ENCODE measurements around the gene ZNF574. TPM values are rescaled to one million over a fixed set of nuclear protein-coding genes. Genes with fewer than 3 reads are reported as not detected.

The ZNF574 gene
- total and polyA plus RNA-seq, 8 donors = 9.4 to 15.4 (median 12.7) TPM

GRCh38 chr19:42051166-42052115 is 24.5 kb upstream of the ZNF574 start:
- DNase-seq (peak in 1 of 4 donors; percentile 53), ATAC-seq (peak; percentile 61)
- no peaks in the 10 kb centered on the region for H3K9me3 ChIP-seq
- H3K36me3 ChIP-seq = no peaks in the 10 kb centered on the region
- TF ChIP-seq, protein P1, sequence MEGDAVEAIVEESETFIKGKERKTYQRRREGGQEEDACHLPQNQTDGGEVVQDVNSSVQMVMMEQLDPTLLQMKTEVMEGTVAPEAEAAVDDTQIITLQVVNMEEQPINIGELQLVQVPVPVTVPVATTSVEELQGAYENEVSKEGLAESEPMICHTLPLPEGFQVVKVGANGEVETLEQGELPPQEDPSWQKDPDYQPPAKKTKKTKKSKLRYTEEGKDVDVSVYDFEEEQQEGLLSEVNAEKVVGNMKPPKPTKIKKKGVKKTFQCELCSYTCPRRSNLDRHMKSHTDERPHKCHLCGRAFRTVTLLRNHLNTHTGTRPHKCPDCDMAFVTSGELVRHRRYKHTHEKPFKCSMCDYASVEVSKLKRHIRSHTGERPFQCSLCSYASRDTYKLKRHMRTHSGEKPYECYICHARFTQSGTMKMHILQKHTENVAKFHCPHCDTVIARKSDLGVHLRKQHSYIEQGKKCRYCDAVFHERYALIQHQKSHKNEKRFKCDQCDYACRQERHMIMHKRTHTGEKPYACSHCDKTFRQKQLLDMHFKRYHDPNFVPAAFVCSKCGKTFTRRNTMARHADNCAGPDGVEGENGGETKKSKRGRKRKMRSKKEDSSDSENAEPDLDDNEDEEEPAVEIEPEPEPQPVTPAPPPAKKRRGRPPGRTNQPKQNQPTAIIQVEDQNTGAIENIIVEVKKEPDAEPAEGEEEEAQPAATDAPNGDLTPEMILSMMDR (IDR thresholded peaks at IDR 0.05) = no peak
- intact Hi-C loops (cut with DNase I) = no loop called here
- H3K27ac ChIP-seq = no peak overlapping the region
- H3K4me3 ChIP-seq = no peak overlapping the region
- H3K27me3 ChIP-seq = no peaks in the 10 kb centered on the region
- no peaks in the 10 kb centered on the region for H3K4me1 ChIP-seq

DNA sequence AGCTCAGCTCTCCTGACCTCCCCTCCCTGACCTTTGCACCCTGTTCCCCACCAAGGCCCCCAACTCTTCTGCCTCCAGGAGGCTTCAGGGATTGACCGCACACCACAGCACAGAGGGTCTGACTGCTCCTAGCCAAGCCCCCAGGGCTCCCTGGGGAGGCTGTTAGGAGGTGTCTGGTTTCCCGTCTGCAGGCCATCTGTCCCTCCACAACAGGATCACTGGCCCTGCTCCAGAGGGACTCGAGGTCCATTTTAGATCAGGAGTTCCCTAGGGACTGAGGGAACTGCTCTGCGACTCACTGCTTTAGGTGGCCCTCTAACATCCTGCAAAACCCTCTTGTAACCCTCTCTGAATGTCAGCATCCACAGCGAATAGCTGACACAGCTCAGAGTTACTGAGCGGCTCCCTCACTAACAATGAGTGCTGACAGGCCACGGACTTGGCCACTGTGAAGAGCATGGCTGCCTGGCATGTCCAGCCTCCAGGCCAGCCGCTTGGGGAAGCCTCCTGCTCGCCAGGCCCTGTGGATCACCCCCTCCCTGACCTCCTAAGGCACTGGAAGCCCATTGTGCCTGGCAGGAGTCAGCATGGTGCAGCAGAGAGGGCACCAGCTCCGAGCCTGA is 23.6 kb upstream of the ZNF574 start:
- no peak overlapping the region for H3K27ac ChIP-seq
- TF ChIP-seq, protein P1 (IDR thresholded peaks at IDR 0.05) = no peak
- no peaks in the 10 kb centered on the region for H3K4me1 ChIP-seq
- no peaks in the 10 kb centered on the region for H3K27me3 ChIP-seq
- ATAC-seq (no peak), DNase-seq (peak in 1 of 4 donors; percentile 25)
- no peaks in the 10 kb centered on the region for H3K9me3 ChIP-seq
- H3K36me3 ChIP-seq = no peaks in the 10 kb centered on the region
- H3K4me3 ChIP-seq = no peak overlapping the region
- intact Hi-C loops (cut with DNase I) = no loop called here

DNA sequence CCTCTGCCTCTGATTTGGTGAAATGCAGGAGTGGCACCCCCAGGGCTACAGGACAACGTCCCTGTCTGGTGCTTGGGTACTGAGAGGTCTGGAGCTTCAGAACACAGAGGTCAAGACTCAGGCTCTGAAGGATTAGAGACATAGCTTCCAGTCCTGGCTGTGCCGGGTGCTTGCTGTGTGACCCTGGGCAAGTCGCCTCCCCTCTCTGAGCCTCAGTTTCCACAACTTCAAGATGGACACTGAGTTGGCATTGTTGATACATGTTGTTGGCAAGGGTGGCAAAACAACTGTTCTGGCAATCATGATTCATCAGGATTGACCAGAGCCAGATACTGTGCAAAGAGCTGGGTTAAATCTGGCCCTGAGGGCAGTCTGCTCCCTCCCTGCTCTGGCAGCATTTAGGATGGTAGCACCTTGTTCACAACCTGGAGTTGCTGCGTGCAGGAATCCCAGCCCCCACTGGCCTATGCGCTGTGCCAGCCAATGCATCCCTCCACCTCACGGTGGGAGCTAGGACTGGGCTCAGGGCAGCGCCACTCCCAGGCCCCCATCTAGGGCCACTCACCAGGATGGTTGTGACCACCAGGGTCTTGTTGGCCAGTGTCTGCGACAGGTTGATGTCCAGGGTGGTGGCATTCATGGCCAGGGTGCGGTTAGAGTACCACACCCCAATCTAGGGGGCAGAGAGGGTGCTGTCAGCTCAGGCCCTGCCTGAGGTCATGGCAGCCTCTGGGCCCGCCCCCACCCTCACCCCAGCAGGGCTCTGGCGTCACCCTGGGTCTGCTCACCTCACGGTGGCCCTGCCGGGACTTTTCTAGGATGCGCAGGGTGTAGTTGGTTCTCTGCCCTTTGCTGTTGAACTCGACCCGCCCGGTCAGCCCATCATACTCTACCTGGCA is 22.7 kb upstream of the ZNF574 start:
- no peak overlapping the region for H3K27ac ChIP-seq
- no peaks in the 10 kb centered on the region for H3K9me3 ChIP-seq
- TF ChIP-seq, protein P1 (IDR thresholded peaks at IDR 0.05) = no peak
- intact Hi-C loops (cut with DNase I) = no loop called here
- H3K27me3 ChIP-seq = no peaks in the 10 kb centered on the region
- no peak overlapping the region for H3K4me3 ChIP-seq
- H3K4me1 ChIP-seq = no peaks in the 10 kb centered on the region
- ATAC-seq (no peak), DNase-seq (peak in 1 of 4 donors; percentile 42)
- H3K36me3 ChIP-seq = no peaks in the 10 kb centered on the region

GRCh38 chr19:42054205-42054604 is 21.8 kb upstream of the ZNF574 start:
- no peak for ATAC-seq
- TF ChIP-seq, protein P1 (IDR thresholded peaks at IDR 0.05) = no peak
- intact Hi-C loops (cut with DNase I) = no loop called here
- no peak overlapping the region for H3K27ac ChIP-seq
- peak in 1 of 4 donors; percentile 68 for DNase-seq
- H3K36me3 ChIP-seq = no peaks in the 10 kb centered on the region
- H3K4me1 ChIP-seq = no peaks in the 10 kb centered on the region
- no peaks in the 10 kb centered on the region for H3K9me3 ChIP-seq
- no peak overlapping the region for H3K4me3 ChIP-seq
- H3K27me3 ChIP-seq = no peaks in the 10 kb centered on the region
